ENCODE measurements around the gene PADI2. TPM values are rescaled to one million over a fixed set of nuclear protein-coding genes. Genes with fewer than 3 reads are reported as not detected.

Gene PADI2
- total RNA-seq, 1 experiment from 2014 or later = 3.0 TPM

- no peak overlapping the region; a peak in 1 of 5 replicates for H3K4me3 Mint-ChIP-seq
- DNase-seq = no peak
- Histone ChIP-seq H4K8ac (replicated peaks; ENCODE audit: insufficient read length, low read depth, low read length) (no peak overlapping the region), H3K79me1 (ENCODE audit: insufficient read depth, low read depth, low read length, poor library complexity, severe bottlenecking) (no peaks in the 10 kb centered on the region), H3K56ac (ENCODE audit: insufficient read length, low read depth, low read length) (no peak overlapping the region), H3K27me3 (ENCODE audit: insufficient read depth, low read length) (peaks cover 4% of the 10 kb centered on the region; the same call in 1 of the 2 replicates), H2BK12ac (ENCODE audit: insufficient read length, low read depth, low read length) (no peak overlapping the region), H2AFZ (ENCODE audit: low read length) (no peak overlapping the region), H3K27ac (ENCODE audit: insufficient read length, low read depth, low read length) (no peak overlapping the region), H3K23ac (ENCODE audit: insufficient read length, low read depth, low read length) (no peak overlapping the region), H3K14ac (ENCODE audit: insufficient read depth, low read length) (no peak overlapping the region; the same call in 1 of the 2 replicates), H3K4ac (ENCODE audit: low read depth, low read length) (no peak overlapping the region), H4K5ac (ENCODE audit: insufficient read length, low read depth, low read length) (no peak overlapping the region), H3K23me2 (ENCODE audit: insufficient read length, low read depth, low read length, poor library complexity, severe bottlenecking) (no peaks in the 10 kb centered on the region), H3K9ac (ENCODE audit: extremely low read depth, insufficient read length, low read length) (no peak overlapping the region), H2AK5ac (ENCODE audit: insufficient read length, low read length) (no peak overlapping the region), H3K4me2 (ENCODE audit: insufficient read depth, insufficient read length, low read length) (no peak overlapping the region), H3K18ac (ENCODE audit: insufficient read length, low read depth, low read length) (no peak overlapping the region), H2BK20ac (ENCODE audit: low read depth, low read length, poor library complexity, severe bottlenecking) (no peak overlapping the region), H2BK120ac (ENCODE audit: low read depth, low read length, poor library complexity, severe bottlenecking) (no peak overlapping the region), H4K91ac (ENCODE audit: insufficient read length, low read depth, low read length) (no peak overlapping the region), H3K9me3 (ENCODE audit: control insufficient read depth, low read depth, low read length) (no peaks in the 10 kb centered on the region), H2BK5ac (ENCODE audit: insufficient read length, low read length) (no peak overlapping the region), H2BK15ac (ENCODE audit: low read depth, low read length) (no peak overlapping the region), H4K20me1 (ENCODE audit: control insufficient read depth, insufficient read depth, insufficient read length) (no peaks in the 10 kb centered on the region), H3K79me2 (ENCODE audit: insufficient read depth, low read length) (no peaks in the 10 kb centered on the region), H3T11ph (ENCODE audit: low read length) (no peak overlapping the region), H3K4me1 (ENCODE audit: insufficient read depth, low read length) (no peaks in the 10 kb centered on the region)
- no CpG with 5 or more reads among the region's 7 CpGs for WGBS (ENCODE audit: extremely low coverage, insufficient read length, low lambda C conversion rate)
- H3K27ac Mint-ChIP-seq = no peak overlapping the region; a peak in 1 of 7 replicates
- no peak for TF ChIP-seq CTCF (conservative IDR thresholded peaks at IDR 0.05)
- H3K9me3 Mint-ChIP-seq = no peaks in the 10 kb centered on the region
- no peaks in the 10 kb centered on the region for H3K36me3 Mint-ChIP-seq (ENCODE audit: insufficient read depth in 1 of 3, low read depth in 3 of 3)
- peaks cover 30% of the 10 kb centered on the region for H3K27me3 Mint-ChIP-seq (ENCODE audit: low read depth)
- H3K4me1 Mint-ChIP-seq = peaks cover 0 to 3% of the 10 kb centered on the region in 2 experiments; a peak in 1 of 4 replicates
Measured at GRCh38 chr1:17112496-17113236, 6.6 kb downstream of the PADI2 start.
